ENCODE data around the gene RPUSD4. TPM values are rescaled to one million over a fixed set of nuclear protein-coding genes. Genes with fewer than 3 reads are reported as not detected.

RPUSD4 gene
- total and polyA plus RNA-seq, 8 donors = 14.5 to 31.4 (median 18.3) TPM

GRCh38 chr11:126162306-126163030 lies 49.0 kb downstream of the RPUSD4 start:
- Histone ChIP-seq H3K4me3 (no peak overlapping the region), H3K27me3 (no peaks in the 10 kb centered on the region), H3K9me3 (no peaks in the 10 kb centered on the region), H3K27ac (no peak overlapping the region), H3K4me1 (no peaks in the 10 kb centered on the region), H3K36me3 (no peaks in the 10 kb centered on the region)
- TF ChIP-seq CTCF (IDR thresholded peaks at IDR 0.05) = no peak
- intact Hi-C loops (cut with DNase I) = no loop called here
- no peak for ATAC-seq
- peak in 1 of 6 donors; percentile 42 for DNase-seq
- no peak for FAIRE-seq
- WGBS, 2 donors = 85 to 89% methylated on average over 14 of the region's 14 CpGs

GRCh38 chr11:126161023-126161391 lies 50.4 kb downstream of the RPUSD4 start:
- DNase-seq (no peak), FAIRE-seq (no peak), ATAC-seq (no peak)
- Histone ChIP-seq H3K4me3 (no peak overlapping the region), H3K27ac (no peak overlapping the region), H3K9me3 (no peaks in the 10 kb centered on the region), H3K4me1 (no peaks in the 10 kb centered on the region), H3K27me3 (no peaks in the 10 kb centered on the region), H3K36me3 (no peaks in the 10 kb centered on the region)
- TF ChIP-seq CTCF (IDR thresholded peaks at IDR 0.05) = no peak
- intact Hi-C loops (cut with DNase I) = no loop called here
- 80 to 86% methylated on average over 7 of the region's 7 CpGs for WGBS, 2 donors

- TF ChIP-seq CTCF (IDR thresholded peaks at IDR 0.05) = no peak
- no peak for DNase-seq
Observed at GRCh38 chr11:126160345-126161022, 51.0 kb downstream of the RPUSD4 start.

GRCh38 chr11:126159719-126160344 lies 51.6 kb downstream of the RPUSD4 start:
- no peaks in the 10 kb centered on the region for H3K9me3 ChIP-seq
- FAIRE-seq (no peak), ATAC-seq (no peak), DNase-seq (no peak)
- H3K4me1 ChIP-seq = no peaks in the 10 kb centered on the region
- intact Hi-C loops (cut with DNase I) = no loop called here
- TF ChIP-seq CTCF (IDR thresholded peaks at IDR 0.05) = no peak
- H3K4me3 ChIP-seq = no peak overlapping the region
- H3K36me3 ChIP-seq = no peaks in the 10 kb centered on the region
- 85 to 88% methylated on average over 19 of the region's 19 CpGs for WGBS, 2 donors
- H3K27me3 ChIP-seq = no peaks in the 10 kb centered on the region
- no peak overlapping the region for H3K27ac ChIP-seq

More at GRCh38 chr11:126160345-126161022, 51.0 kb downstream of the RPUSD4 start:
- Histone ChIP-seq H3K9me3 (no peaks in the 10 kb centered on the region), H3K36me3 (no peaks in the 10 kb centered on the region), H3K27me3 (no peaks in the 10 kb centered on the region), H3K27ac (no peak overlapping the region), H3K4me1 (no peaks in the 10 kb centered on the region), H3K4me3 (no peak overlapping the region)
- intact Hi-C loops (cut with DNase I) = no loop called here
- WGBS, 2 donors = 79 to 84% methylated on average over 18 of the region's 18 CpGs
- FAIRE-seq (no peak), ATAC-seq (no peak)

Measured in pancreas (tissue), 10 donors.